Stimulated activated CD8-positive, alpha-beta memory T cell treated with anti-CD3 and anti-CD28 coated beads, Interleukin-4, amount 100 ng/mL, for 1 hour (primary cell): ENCODE data around the gene GALK2.
A peak's percentile ranks its signal among the peaks of the same experiment; 100 is the strongest.
"Not testable (repeated sequence)": the region's sequence is repeated elsewhere in the genome, so short reads cannot be mapped to it uniquely, and the experiment has no call there.

Source experiments
- DNase-seq, 2 donors: peaks; one replicate each; pipeline ENCODE4 v3.0.0-alpha.2; 2020; ENCODE audit warnings: low read depth in 2 of 2, low spot score in 1 of 2

Gene GALK2

DNA sequence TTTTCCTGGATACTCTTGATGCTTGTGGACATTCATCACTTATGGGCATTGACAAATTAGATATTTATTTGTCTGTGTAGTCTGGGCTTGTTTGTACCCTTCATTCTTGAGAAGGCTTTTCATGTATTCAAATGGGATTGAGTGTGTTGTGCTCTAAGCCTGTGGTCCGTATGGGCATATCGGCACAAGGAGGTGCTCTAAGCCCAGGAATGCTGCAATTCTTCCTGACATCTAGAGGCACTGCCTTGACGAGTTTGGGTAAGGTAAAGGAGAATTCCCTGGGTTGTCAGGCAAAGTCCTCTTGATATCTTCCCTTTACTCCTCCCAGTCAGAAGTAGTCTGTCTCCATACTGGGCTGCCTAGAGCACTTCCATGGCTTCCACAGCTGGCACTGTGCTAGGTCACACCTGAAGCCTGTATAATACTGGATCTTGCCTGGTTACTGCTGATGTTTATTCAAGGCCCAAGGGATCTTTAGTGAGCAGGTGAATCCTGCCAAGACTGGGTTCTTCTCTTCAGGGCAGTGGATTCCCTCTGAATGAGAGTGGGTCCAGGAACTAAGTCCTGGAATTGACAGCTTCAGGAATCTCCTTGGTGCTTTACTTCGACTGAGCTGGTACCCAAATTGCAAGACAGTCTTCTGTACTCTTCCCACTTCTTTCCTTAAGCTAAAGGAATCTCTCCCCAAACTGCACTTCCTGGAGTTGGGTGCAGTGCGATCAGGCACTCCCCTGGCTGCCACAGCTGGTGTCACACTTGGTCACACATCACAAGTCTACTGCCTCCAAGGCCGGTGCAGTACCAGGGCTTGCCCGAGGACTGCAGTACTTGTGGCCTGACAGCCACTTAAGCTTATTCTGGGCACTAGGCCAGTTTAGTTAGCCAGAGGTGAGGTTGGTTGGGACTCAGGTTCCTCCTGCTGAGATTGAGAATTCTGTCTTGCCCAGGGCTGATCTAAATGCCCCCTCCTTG is 46.0 kb downstream of the GALK2 start:
- DNase-seq = no peak

DNA sequence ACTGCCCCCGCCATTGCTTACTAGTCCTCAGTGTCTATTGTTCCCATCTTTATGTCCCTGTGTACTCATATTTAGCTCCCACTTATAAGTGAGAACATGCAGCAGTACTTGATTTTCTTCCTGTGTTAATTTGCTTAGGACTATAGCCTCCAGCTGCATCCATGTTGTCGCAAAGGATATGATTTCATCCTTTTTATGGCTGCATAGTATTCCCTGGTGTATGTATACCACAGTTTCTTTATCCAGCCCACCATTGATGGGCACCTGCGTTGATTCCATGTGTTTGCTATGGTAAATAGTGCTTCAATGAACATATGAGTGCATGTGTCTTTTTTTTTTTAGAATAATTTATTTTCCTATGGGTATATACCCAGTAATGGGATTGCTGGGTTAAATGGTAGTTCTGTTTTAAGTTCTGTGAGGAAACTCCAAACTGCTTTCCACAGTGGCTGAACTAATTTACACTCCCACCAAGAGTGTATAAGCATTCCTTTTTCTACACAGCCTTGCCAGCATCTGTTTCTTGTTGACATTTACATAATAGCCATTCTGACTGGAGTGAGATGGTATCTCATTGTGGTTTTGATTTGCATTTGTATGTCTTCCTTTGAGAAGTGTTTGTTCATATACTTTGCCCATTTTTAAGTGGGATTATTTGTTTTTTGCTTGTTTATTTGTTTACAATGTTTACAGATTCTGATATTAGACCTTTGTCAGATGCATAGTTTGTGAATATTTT is 53.7 kb downstream of the GALK2 start:
- DNase-seq = no peak

DNA sequence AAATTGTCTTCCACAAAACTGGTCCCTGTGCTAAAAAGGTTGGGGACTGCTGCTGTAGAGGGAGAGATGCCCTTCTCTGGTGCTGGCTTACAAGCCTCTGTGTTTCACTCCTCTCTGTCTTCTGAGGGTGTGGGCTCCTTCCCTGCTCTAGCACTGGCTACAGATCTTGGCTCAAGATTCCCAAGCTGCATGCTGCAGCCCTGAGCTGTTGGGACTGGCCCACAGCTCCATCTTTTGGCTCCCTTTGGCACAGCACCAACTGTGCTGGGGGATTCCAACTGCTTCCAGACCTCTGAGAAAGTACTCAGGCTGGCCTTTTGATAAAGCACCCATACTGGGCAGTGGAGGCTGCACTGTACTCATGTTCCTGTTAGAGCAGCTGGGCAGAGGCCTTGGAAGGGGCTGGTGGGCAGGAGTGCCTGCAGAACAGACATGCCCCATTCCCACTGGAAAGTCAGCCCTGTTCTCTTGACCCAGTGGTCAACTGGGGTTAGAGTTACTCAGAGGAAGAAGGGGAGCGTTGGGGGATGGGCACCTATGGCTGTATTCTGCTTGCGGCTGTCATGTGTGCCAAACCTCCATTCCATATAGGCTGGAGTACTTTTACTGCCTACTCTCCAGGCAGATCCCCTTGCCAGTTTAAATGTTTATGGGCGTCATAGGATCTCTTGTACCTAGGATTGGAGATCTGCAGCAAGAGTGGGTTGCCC is 55.7 kb downstream of the GALK2 start:
- no peak for DNase-seq

DNA sequence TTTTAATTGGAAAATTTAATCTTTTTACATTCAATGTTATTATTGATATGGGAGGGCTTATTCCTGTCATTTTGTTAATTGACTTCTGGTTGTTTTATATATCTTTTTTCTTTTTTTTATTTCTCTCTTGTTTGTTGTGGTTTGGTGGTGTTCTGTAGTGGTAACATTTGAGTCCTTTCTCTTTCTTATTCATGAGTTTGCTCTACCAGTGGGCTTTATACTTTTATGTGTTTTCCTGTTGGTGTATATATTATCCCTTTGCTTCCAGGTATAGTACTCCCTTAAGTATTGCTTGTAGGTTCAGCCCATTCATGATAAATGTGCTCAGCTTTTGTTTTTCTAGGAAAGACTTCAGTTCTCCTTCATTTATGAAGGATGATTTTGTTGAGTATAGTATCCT is 57.6 kb downstream of the GALK2 start:
- no peak for DNase-seq

DNA sequence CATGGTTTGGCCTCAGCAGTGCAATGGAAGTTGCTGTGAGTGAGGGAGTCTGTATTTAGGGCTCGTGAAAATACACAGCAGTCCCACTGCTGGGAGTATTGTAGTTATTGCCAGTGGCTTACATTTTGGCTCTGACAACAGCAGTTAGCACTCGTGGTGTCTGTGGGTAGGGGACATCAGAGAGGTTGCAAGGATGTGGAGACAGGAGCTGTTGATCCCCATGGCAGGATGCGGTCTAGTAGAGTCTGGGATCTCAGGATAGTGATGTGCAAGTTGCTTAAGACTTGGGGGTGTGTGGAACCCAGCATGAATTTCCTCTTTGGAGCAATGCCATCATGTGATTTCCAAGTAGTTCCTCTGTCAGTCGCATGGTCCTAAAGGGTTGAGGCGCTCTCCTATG is 59.9 kb downstream of the GALK2 start:
- DNase-seq = no peak

DNA sequence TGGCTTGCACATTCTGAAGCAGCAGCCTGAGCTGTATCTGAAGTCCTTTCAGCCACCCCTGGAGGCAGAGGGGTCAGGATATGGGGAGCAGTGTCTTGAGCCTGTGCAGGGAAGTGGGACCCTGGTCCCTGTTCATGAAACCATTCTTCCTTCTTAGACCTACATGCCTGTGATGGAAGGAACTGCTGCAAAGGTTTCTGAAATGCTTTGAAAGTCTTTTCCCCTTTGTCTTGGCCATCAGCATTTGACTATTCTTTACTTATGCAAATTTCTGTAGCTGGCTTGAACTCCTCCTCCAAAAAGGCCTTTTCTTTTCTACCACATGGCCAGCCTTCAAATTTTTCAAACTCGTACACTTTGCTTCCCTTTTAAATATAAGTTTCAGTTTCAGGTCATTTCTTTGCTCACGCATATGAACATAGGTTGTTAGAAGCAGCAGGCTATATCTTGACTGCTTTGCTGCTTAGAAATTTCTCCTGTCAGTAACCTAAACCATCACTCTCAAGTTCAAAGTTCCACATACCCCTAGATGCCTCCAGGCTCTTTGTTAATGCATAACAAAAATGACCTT is 62.3 kb downstream of the GALK2 start:
- no peak for DNase-seq

DNA sequence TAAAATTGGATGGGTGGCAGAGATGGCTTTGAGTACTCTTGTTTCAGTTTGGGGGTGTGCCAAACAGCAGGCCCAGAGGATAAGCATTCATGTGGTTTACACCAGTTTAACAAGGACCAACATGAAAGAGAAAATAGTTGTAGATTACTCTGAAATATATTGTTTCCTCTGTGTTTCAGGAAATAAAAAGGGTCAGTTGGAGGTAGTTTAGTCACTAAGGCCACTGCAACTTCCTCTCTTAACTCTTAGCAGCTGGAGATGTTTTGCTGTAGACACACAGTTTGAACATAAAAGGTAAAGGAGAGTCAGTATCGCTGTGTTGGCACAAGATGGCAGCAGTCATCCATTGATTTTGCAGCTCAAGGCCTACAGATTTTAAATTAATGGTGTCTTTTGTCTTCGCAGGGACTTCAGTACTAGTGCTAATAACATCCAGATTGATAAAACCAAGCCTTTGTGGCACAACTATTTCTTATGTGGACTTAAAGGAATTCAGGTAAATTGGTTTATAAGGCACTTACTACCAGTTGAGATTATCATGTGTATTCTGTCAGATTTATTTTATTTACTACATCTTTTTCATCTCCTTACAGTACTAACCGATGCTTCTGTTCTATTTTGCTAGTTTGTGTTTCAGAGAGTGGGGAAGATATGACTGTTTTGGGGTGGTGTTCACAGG is 65.5 kb downstream of the GALK2 start:
- peak in 1 of 2 donors; percentile 8 for DNase-seq

DNA sequence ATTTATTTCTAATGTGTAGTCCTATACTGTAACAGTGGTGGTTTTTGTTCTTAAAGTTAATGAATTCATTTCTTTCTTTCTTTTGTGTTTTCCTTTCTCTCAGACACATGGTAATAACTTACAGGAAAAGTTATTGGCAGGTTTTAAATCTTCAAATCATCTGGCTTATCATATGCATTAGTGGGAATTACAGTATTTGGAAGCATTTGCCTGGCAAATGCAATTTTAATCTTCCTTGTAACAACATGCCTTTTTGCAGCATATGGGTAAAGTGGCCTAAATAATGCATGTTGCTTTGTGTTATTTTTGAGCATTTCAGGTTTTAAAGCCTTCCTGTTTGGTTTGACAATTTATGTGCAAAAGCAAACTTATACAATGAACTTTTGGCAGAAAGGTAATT is 66.8 kb downstream of the GALK2 start:
- no peak for DNase-seq

DNA sequence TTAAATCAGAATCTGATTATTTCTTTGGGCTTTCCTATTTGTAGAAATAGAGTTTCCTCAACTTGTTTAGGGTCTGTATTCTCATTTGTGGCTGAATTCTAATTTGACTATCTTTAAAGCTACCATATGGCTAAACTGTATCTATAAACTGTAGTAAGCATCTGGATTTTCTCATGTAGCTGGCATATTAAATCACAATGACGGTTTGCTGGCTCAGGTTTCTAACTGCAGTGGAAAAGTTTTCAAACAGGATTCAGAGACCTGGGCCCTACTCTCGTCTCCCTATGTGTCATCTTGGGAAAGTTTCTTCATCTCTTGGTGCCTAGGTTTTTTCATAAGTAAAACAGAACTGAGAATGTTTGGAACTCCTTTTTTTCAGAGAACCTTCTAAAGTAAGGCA is 68.3 kb downstream of the GALK2 start:
- no peak for DNase-seq

DNA sequence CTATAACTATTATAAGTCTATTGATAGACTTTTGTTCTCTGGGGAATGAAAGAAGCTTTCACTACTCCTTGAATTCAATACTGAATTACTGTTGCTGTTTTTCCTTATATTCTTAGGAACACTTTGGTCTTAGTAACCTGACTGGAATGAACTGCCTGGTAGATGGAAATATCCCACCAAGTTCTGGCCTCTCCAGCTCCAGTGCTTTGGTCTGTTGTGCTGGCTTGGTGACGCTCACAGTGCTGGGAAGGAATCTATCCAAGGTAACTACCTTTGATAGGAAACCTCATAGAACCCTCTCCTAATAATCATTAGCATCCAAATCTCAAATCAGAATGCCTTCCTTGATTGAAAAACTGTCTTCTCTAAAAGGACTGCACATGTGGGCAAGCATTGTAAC is 69.1 kb downstream of the GALK2 start:
- DNase-seq = no peak

DNA sequence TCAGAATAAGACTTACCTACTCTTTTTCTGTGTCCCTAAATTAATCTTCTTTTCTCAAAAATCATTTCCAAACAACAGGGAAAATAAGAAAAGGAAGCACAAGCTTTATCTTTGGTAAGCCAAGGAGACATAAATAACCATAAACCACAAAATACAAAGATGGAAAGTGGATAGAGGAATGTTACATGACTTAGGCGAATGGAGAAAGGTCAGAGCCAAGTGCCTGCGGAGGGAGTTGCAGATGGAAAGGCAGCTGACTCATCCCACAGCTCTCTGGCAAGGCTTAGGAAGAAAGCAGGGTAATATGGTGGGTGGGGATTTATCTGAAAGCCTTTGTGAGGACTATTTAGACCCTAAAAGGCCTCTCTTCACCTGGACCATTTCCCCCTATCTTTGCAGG is 72.8 kb downstream of the GALK2 start:
- DNase-seq = no peak

DNA sequence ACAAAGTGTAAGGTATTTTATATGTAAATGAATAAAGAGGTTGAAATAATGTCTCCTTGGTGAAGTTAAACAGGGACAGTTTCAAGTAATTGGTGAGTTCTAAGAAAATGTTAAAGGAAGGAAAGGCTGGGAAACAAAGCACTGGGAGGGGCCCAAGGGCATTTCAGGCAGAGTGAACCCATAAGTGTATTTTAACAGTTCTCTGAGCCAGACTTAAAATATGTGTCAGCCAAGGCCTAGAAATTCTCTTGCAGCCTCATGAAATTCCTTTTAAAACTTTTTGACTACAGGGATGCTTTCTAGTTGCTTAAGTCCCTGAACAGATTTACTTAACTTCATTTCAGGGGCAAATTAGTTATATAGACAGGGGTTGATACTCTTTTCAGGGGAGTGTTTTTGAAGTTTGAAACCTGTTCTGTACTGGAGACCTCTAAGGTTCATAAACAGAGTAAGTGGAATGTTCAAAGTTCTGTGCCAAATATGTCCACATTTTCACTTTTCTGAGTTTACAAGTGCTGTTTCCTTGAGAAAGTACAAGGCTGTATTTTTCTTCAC is 77.6 kb downstream of the GALK2 start:
- DNase-seq = no peak

DNA sequence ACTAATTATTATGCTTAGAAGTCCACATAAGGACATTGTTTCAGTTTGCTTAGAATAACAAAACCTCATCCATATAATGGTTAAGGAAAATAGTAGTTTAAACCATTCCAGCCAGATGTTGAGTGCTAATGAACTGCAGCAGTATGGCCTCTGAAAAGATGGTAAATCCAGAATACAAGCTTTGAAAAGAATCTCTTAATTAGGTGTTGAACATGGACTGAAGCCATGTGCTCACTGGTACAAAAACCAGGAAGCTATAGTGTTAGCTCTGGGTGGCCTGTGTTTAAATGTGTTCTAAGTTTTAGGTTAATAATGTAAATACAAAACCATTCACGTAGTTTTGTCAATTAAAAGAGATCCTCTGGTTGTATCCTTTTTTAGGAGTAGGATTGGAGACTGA is 78.2 kb downstream of the GALK2 start:
- DNase-seq = no peak

DNA sequence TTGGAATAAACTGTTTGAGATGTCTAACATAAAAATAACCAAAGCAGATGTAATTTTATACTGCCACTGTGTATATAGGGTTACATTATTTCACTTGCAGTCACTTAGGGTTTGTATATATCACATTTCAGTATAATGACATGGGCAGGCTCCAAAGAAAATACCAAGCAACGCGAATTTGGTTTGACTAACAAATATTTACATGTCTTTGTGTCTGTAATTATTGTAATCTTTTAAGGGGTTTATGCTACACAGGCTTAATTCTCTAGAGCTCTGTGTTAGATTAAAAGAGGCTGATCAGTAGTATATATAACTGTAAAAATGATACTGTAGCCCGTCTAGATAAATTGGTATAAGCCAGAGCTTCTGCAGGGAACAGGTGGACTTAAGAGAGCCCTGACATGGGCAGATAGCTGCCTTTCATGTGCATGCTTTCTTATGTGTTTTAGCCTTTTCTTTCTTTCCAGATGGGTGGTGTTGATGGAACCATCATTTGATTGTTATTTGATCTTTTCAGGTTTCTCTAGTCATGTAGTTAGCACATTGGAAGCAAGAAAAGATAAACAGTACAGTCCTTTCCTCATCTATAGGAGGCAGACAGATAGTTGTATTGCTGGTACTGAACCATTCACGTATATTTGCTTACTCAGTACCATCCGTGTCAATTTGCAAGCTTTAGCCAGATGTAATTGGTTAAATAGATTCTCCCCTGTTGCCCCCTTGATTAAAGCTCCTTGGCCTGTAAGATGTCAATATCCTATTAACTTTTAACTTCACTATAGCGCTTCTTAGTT is 86.1 kb downstream of the GALK2 start:
- DNase-seq = no peak

DNA sequence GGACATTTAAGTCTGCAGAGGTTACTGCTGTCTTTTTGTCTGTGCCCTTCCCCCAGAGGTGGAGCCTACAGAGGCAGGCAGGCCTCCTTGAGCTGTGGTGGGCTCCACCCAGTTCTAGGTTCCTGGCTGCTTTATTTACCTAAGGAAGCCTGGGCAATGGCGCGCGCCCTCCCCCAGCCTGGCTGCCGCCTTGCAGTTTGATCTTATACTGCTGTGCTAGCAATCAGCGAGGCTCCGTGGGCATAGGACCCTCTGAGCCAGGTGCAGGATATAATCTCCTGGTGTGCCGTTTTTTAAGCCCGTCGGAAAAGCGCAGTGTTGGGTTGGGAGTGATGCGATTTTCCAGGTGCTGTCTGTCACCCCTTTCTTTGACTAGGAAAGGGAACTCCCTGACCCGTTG is 95.1 kb downstream of the GALK2 start:
- not testable (repeated sequence) for DNase-seq

DNA sequence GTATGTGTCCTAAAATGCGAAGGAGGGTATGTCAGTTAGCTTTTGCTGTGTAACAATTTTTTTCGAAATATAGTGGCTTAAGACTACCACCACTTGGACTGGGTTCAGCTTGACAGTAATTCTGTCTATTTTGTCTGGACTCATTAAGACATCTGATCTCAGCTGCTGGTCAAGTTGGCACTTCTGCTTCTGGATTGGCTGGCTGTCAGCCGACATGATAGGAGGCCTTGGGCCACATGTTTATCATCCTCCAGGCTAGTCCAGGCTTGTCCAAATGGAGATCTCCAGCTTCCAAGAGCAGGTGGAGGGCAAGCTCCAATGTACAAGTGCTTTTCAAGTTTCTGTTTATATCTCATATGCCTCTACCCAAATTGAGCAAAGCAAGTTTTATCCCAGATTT is 95.9 kb downstream of the GALK2 start:
- DNase-seq = no peak

DNA sequence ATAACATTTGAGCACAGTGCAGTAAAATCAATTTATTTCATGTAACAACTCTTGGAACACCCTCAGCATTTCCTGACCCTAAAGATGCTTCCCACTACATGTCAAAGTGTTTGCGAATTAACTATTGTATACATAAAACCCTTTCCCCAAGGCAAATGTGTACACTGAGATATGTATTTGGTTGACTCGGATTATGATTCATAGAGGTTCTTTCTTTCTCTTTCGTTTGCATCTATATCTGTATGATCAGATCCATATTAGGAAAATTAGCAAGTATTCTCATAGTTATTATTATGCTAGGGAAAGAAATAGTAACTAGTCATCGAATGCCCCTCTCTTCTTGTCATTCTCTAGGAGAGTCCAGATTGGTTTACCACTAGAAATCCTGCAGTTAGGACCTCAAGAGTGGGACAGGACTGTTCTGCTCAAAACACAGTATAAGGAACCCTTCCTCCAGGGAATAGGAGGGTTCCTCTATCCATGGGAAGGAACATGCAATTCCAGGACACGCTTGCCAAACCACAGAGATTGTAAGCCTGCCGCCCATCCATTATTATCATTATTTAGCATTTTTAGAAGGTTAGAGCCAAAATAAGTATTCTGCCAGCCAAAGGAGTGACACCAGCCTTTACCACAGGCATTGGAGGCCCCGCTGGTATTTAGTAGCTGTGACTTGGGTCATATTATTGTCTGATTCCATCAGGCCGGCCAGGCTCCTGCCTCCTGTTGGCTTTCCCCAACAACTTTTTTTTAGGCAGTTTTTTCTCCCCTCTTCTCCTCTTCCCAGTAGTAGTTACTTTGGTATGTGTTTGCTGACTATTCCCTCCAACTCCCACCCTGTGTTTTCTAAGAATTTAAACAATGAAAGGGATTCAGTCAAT is 100.7 kb downstream of the GALK2 start:
- no peak for DNase-seq

DNA sequence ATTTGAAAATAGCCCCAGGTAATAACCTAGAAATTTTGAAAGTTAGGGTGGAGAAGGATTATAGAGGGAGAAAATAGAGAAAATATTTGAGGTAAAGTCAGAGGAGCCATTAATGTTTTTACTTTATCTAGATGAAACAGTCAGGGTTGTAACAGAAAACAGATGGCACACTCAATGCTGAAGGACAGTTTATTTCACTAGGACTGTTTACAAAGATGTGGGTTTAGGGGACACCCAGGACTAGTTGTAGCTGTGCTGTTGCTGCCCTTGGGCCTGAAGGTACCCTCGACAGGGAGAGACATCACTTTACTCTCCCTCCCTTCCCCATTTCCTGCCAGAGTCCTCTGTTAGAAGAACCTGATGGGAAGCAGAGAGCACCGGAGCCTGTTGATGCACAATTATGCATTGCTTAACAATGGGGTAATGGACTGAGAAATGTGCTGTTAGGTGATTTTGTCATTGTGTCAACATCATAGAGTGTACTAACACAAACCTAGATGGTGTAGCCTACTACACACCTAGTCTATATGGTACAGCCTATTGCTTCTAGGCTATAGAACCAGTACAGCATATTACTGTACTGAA is 103.8 kb downstream of the GALK2 start:
- DNase-seq = no peak
